OCI-LY3 (cell line): ENCODE data around the gene PRR23E.

ENCODE experiments used
- H2AFZ ChIP-seq: fragments of 200-600, 300-600 bp; shearing (Covaris generic); 2 replicates; pipeline ENCODE4 v1.6.0; 2014; ENCODE audit warnings: antibody characterized with exemption, low read depth, low read length
- H3K27ac ChIP-seq: fragments of 200-600, 300-600 bp; sonication (generic); 2 replicates; pipeline ENCODE4 v1.5.1; 2014; ENCODE audit warnings: mild to moderate bottlenecking, low read length, moderate library complexity, mixed read lengths
- H3K27me3 ChIP-seq: fragments of 200-600, 300-600 bp; sonication (generic); 2 replicates; pipeline ENCODE4 v1.6.1; 2014; ENCODE audit warnings: low read depth, low read length, mixed read lengths
- H3K36me3 ChIP-seq: fragments of 200-600, 300-600 bp; sonication (generic); replicated peaks from 2 replicates; pipeline ENCODE3; 2014; ENCODE audit warnings: low read depth, low read length, mixed read lengths
- H3K4me1 ChIP-seq: fragments of 300-600, 200-600 bp; sonication (generic); 2 replicates; pipeline ENCODE4 v1.6.1; 2014; ENCODE audit warnings: low read length, mixed read lengths
- H3K4me2 ChIP-seq: fragments of 200-600, 300-600 bp; sonication (generic); 2 replicates; pipeline ENCODE4 v1.6.1; 2014; ENCODE audit warnings: low read length, mixed read lengths
- H3K4me3 ChIP-seq: fragments of 300-600, 200-600 bp; sonication (generic); 2 replicates; pipeline ENCODE4 v1.5.1; 2014; ENCODE audit warnings: antibody characterized with exemption, mild to moderate bottlenecking, low read length, moderate library complexity
- H3K79me2 ChIP-seq: fragments of 300-600, 200-600 bp; shearing (Covaris generic); 2 replicates; pipeline ENCODE4 v1.6.1; 2014; ENCODE audit warnings: mild to moderate bottlenecking, low read length, mixed read lengths
- H3K9ac ChIP-seq: fragments of 300-600, 200-600 bp; shearing (Covaris generic); 2 replicates; pipeline ENCODE4 v1.6.0; 2014; ENCODE audit warnings: mild to moderate bottlenecking, low read length, moderate library complexity
- H3K9me3 ChIP-seq: fragments of 200-600, 300-600 bp; shearing (Covaris generic); 2 replicates; pipeline ENCODE4 v1.6.1; 2014; ENCODE audit warnings: low read length, mixed read lengths; ENCODE audit not compliant: insufficient read depth
- H4K20me1 ChIP-seq: fragments of 200-600, 300-600 bp; sonication (generic); 2 replicates; pipeline ENCODE4 v1.6.1; 2016; ENCODE audit warnings: low read length, mixed read lengths; ENCODE audit not compliant: insufficient read depth
- EZH2phosphoT487 ChIP-seq: fragments of 200-600 bp; shearing (Covaris generic); IDR thresholded peaks from 2 replicates; pipeline ENCODE4 v1.6.1; 2018; ENCODE audit warnings: antibody characterized with exemption, mixed run types, low read depth
- TF ChIP-seq, protein P1 (sequence below): fragments of 200-600, 300-600 bp; sonication (generic); IDR thresholded peaks from 2 replicates; pipeline ENCODE4 v1.5.1; 2014; ENCODE audit warnings: antibody characterized with exemption, low read length, low read depth

Gene PRR23E

DNA sequence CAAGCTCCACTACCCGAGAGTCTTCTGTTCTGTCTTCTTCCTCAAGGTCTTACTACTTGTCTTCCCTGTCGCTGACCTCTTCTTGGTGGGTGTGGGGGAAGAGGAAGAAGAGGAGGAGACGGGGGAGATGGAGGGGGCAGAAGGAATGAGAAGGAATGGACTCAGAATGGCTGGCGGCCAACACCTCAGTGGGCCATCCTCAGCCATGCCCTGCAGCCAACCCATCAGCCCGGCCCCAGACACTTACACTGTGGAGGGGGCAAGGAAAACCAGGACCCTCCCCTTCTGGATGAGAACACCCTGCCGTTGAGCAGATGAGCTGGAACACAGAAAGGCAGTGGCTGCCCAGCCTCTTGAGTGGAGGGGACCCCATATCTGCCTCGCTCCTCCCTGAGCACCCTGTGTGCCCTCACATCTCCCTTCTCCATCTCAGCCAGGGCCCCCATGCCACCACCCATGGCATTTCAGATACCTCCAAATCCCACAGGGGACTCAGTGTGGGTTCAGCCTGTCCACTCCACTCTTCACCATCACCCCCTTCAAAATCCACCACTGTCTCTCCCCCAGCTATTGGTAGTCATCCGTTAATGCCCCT lies 45.5 kb upstream of the PRR23E start:
- TF ChIP-seq, protein P1, sequence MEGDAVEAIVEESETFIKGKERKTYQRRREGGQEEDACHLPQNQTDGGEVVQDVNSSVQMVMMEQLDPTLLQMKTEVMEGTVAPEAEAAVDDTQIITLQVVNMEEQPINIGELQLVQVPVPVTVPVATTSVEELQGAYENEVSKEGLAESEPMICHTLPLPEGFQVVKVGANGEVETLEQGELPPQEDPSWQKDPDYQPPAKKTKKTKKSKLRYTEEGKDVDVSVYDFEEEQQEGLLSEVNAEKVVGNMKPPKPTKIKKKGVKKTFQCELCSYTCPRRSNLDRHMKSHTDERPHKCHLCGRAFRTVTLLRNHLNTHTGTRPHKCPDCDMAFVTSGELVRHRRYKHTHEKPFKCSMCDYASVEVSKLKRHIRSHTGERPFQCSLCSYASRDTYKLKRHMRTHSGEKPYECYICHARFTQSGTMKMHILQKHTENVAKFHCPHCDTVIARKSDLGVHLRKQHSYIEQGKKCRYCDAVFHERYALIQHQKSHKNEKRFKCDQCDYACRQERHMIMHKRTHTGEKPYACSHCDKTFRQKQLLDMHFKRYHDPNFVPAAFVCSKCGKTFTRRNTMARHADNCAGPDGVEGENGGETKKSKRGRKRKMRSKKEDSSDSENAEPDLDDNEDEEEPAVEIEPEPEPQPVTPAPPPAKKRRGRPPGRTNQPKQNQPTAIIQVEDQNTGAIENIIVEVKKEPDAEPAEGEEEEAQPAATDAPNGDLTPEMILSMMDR = no peak
- TF ChIP-seq EZH2phosphoT487 = no peak
- no peaks in the 10 kb centered on the region for H4K20me1 ChIP-seq
- H3K4me2 ChIP-seq = no peak overlapping the region
- H3K27me3 ChIP-seq = peaks cover 9% of the 10 kb centered on the region; the same call in 1 of the 2 replicates
- H3K27ac ChIP-seq = no peak overlapping the region
- no peaks in the 10 kb centered on the region for H3K79me2 ChIP-seq
- H3K9me3 ChIP-seq = no peaks in the 10 kb centered on the region
- H3K4me1 ChIP-seq = no peaks in the 10 kb centered on the region
- H3K36me3 ChIP-seq = no peaks in the 10 kb centered on the region
- no peak overlapping the region for H3K4me3 ChIP-seq
- H3K9ac ChIP-seq = no peak overlapping the region
- no peak overlapping the region for H2AFZ ChIP-seq

DNA sequence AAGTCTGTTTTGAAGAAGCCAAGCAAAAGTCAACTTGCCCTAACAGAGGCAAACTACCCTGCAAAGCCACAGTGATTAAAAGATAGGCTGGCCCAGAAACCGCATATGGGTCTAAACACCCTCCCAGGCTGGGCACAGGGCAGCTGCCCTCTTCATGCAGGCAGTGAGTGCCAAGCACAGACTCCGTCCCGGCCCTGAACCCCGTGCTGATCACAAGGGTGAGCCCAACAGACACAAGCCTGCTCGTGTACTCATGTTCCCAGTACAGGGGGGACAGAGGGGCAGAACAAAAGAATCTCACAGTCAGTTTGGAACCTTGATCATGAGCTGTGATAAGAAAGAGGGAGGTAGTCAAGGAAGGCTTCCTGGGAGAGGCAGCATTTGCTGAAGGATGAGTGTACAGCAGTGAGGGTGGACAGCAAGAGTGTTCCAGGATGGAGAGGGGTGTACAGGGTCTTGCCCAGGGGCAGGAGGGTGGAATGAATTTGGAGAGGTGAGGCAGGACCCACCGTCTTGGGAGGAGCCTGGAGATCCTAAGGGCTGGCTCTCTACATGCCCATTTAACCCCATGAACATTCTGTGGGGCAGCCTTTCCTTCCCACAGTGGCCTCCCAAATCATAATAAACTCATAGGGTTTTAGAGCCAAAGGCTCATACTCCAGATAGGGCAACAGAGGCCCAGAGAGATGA lies 43.2 kb upstream of the PRR23E start:
- Histone ChIP-seq H3K9me3 (no peaks in the 10 kb centered on the region), H3K4me1 (no peaks in the 10 kb centered on the region), H3K4me2 (no peak overlapping the region), H3K27ac (no peak overlapping the region), H3K4me3 (no peak overlapping the region), H3K27me3 (peaks cover 9% of the 10 kb centered on the region; the same call in 1 of the 2 replicates), H3K9ac (no peak overlapping the region), H4K20me1 (no peaks in the 10 kb centered on the region), H3K79me2 (no peaks in the 10 kb centered on the region), H2AFZ (no peak overlapping the region), H3K36me3 (no peaks in the 10 kb centered on the region)
- no peak for TF ChIP-seq EZH2phosphoT487
- TF ChIP-seq, protein P1 = no peak

DNA sequence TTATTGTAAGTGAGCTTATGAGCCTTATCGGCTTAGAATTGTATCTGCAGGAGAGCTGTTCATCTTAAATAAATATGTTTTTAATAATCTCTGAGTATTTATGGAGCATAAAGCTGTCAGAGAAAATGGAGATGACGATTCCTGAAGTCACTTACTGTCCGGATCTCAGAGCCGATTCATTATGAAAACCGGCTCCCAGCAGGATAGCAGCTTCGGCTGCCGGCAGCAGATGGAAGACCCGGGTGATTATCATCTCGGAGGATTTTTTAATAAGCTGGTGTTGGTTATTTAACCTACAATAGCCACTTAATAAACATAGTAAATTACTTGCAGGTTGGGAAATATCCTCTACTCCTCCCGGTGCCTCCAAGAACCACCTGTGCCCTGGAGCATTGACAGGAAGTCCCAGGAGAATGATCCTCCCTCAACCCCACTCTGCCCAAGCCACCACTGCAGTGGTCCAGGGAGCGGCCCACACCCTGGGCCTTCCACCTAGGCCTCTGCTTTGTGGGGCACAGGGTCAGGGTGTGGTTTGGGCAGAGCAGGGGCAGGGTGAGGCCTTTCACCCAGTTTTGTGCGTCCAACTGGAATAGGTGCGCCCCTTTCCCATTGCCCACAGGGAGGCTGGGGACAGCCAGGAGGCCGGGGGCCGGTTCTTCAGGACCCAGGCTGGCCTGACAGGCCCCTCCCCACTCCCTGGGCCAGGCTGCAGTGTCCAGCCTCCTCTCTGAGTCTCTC lies 42.2 kb upstream of the PRR23E start:
- TF ChIP-seq, protein P1 = no peak
- no peak for TF ChIP-seq EZH2phosphoT487

DNA sequence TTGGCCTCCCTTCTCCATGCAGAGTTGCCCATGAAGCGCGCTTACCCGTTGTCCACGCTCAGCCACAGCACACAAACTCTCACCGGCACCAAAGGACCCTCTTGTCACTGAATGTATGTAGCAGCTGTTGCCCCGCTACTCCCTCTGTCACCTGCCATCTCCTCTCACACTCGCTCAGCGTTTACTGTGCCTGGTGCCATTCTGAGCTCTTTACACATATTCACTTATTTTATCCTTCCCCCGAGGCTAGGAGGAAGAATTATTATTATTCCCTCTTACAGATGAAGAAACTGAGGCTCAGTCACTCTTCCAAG lies 41.7 kb upstream of the PRR23E start:
- H3K36me3 ChIP-seq = no peaks in the 10 kb centered on the region
- no peaks in the 10 kb centered on the region for H4K20me1 ChIP-seq
- H3K9me3 ChIP-seq = no peaks in the 10 kb centered on the region
- no peak overlapping the region for H3K4me3 ChIP-seq
- H3K79me2 ChIP-seq = no peaks in the 10 kb centered on the region
- TF ChIP-seq, protein P1 = no peak
- TF ChIP-seq EZH2phosphoT487 = no peak
- H3K4me2 ChIP-seq = no peak overlapping the region
- no peak overlapping the region for H3K27ac ChIP-seq
- H3K4me1 ChIP-seq = no peaks in the 10 kb centered on the region
- H3K9ac ChIP-seq = no peak overlapping the region
- H3K27me3 ChIP-seq = peaks cover 9% of the 10 kb centered on the region; the same call in 1 of the 2 replicates
- H2AFZ ChIP-seq = no peak overlapping the region

More for the DNA sequence above, 42.2 kb upstream of the PRR23E start:
- Histone ChIP-seq H3K36me3 (no peaks in the 10 kb centered on the region), H3K27me3 (peaks cover 9% of the 10 kb centered on the region; the same call in 1 of the 2 replicates), H3K27ac (no peak overlapping the region), H3K79me2 (no peaks in the 10 kb centered on the region), H3K9ac (no peak overlapping the region), H3K4me3 (no peak overlapping the region), H4K20me1 (no peaks in the 10 kb centered on the region), H3K4me2 (no peak overlapping the region), H3K9me3 (no peaks in the 10 kb centered on the region), H2AFZ (no peak overlapping the region), H3K4me1 (no peaks in the 10 kb centered on the region)
